Measurements from ENCODE around the gene EPHA4. TPM values are rescaled to one million over a fixed set of nuclear protein-coding genes. Genes with fewer than 3 reads are reported as not detected.

Gene EPHA4
- total and polyA plus RNA-seq, 2 experiments from 2014 or later, result 24.4 to 42.2 TPM

GRCh38 chr2:221606424-221606823, 34.3 kb upstream of the EPHA4 start:
- Histone ChIP-seq H4K20me1 (ENCODE audit: insufficient read depth) (no peaks in the 10 kb centered on the region), H3K4me1 (ENCODE audit: insufficient read depth) (no peaks in the 10 kb centered on the region), H3K36me3 (ENCODE audit: low read depth) (no peaks in the 10 kb centered on the region), H3K4me3 (no peak overlapping the region), H3F3A (ENCODE audit: insufficient read depth) (no peaks in the 10 kb centered on the region), H3K79me2 (ENCODE audit: insufficient read depth) (no peaks in the 10 kb centered on the region), H3K9me3 (ENCODE audit: low read depth) (no peaks in the 10 kb centered on the region), H3K27ac (no peak overlapping the region), H3K9me2 (ENCODE audit: insufficient read depth) (no peaks in the 10 kb centered on the region), H2AFZ (no peak overlapping the region), H3K4me2 (ENCODE audit: unreplicated experiment) (no peak overlapping the region), H3K27me3 (replicated peaks; ENCODE audit: insufficient read depth) (peaks cover 21% of the 10 kb centered on the region), H3K9ac (no peak overlapping the region)
- 24 to 35% methylated on average over 6 of the region's 6 CpGs for WGBS, 2 experiments (ENCODE audit: low coverage in 1 of 2, low lambda C conversion rate in 2 of 2, missing lambda C conversion rate in 2 of 2)
- DNase-seq, result no peak
- TF ChIP-seq EZH2 (IDR thresholded peaks at IDR 0.05; ENCODE audit: insufficient read depth, poor library complexity, severe bottlenecking) (no peak), EZH2phosphoT487 (IDR thresholded peaks at IDR 0.05; ENCODE audit: insufficient read depth, low read depth) (no peak)
- in situ Hi-C loops (cut with MboI), result no loop called here

- H3K4me2 ChIP-seq (ENCODE audit: unreplicated experiment), result no peak overlapping the region
- H3K36me3 ChIP-seq (ENCODE audit: low read depth), result no peaks in the 10 kb centered on the region
- no peak overlapping the region for H3K4me3 ChIP-seq
- DNase-seq, result no peak
- no peak overlapping the region for H2AFZ ChIP-seq
- no peaks in the 10 kb centered on the region for H3K79me2 ChIP-seq (ENCODE audit: insufficient read depth)
- H3K27me3 ChIP-seq (replicated peaks; ENCODE audit: insufficient read depth), result peaks cover 21% of the 10 kb centered on the region
- no peaks in the 10 kb centered on the region for H3K4me1 ChIP-seq (ENCODE audit: insufficient read depth)
- no peaks in the 10 kb centered on the region for H3F3A ChIP-seq (ENCODE audit: insufficient read depth)
- in situ Hi-C loops (cut with MboI), result no loop called here
- TF ChIP-seq EZH2 (IDR thresholded peaks at IDR 0.05; ENCODE audit: insufficient read depth, poor library complexity, severe bottlenecking) (no peak), EZH2phosphoT487 (IDR thresholded peaks at IDR 0.05; ENCODE audit: insufficient read depth, low read depth) (no peak)
- H3K9me2 ChIP-seq (ENCODE audit: insufficient read depth), result no peaks in the 10 kb centered on the region
- no peaks in the 10 kb centered on the region for H4K20me1 ChIP-seq (ENCODE audit: insufficient read depth)
- H3K9me3 ChIP-seq (ENCODE audit: low read depth), result no peaks in the 10 kb centered on the region
- no peak overlapping the region for H3K27ac ChIP-seq
- H3K9ac ChIP-seq, result no peak overlapping the region
- 48 to 54% methylated on average over 2 of the region's 2 CpGs for WGBS, 2 experiments (ENCODE audit: low coverage in 1 of 2, low lambda C conversion rate in 2 of 2, missing lambda C conversion rate in 2 of 2)
Measured at GRCh38 chr2:221605751-221606240, 33.7 kb upstream of the EPHA4 start.

- Histone ChIP-seq H3K9me2 (ENCODE audit: insufficient read depth) (no peaks in the 10 kb centered on the region), H4K20me1 (ENCODE audit: insufficient read depth) (no peaks in the 10 kb centered on the region), H3K27me3 (replicated peaks; ENCODE audit: insufficient read depth) (peaks cover 12% of the 10 kb centered on the region; the same call in 1 of the 2 replicates), H3K9ac (no peak overlapping the region), H3K4me3 (no peak overlapping the region), H3K79me2 (ENCODE audit: insufficient read depth) (no peaks in the 10 kb centered on the region), H3F3A (ENCODE audit: insufficient read depth) (no peaks in the 10 kb centered on the region), H2AFZ (no peak overlapping the region), H3K36me3 (ENCODE audit: low read depth) (no peaks in the 10 kb centered on the region), H3K4me1 (ENCODE audit: insufficient read depth) (no peaks in the 10 kb centered on the region), H3K9me3 (ENCODE audit: low read depth) (no peaks in the 10 kb centered on the region), H3K4me2 (ENCODE audit: unreplicated experiment) (no peak overlapping the region), H3K27ac (no peak overlapping the region)
- DNase-seq, result no peak
- 12 to 31% methylated on average over 1 of the region's 1 CpG for WGBS, 2 experiments (ENCODE audit: low coverage in 1 of 2, low lambda C conversion rate in 2 of 2, missing lambda C conversion rate in 2 of 2)
- in situ Hi-C loops (cut with MboI), result no loop called here
- TF ChIP-seq EZH2 (IDR thresholded peaks at IDR 0.05; ENCODE audit: insufficient read depth, poor library complexity, severe bottlenecking) (no peak), EZH2phosphoT487 (IDR thresholded peaks at IDR 0.05; ENCODE audit: insufficient read depth, low read depth) (no peak)
Measured at GRCh38 chr2:221602938-221603337, 30.8 kb upstream of the EPHA4 start.

GRCh38 chr2:221601376-221601775, 29.3 kb upstream of the EPHA4 start:
- H3K36me3 ChIP-seq (ENCODE audit: low read depth), result no peaks in the 10 kb centered on the region
- H3K4me2 ChIP-seq (ENCODE audit: unreplicated experiment), result no peak overlapping the region
- no peaks in the 10 kb centered on the region for H3K9me2 ChIP-seq (ENCODE audit: insufficient read depth)
- H3K79me2 ChIP-seq (ENCODE audit: insufficient read depth), result no peaks in the 10 kb centered on the region
- H3K27ac ChIP-seq, result no peak overlapping the region
- no peak overlapping the region for H3K9ac ChIP-seq
- no peak overlapping the region for H2AFZ ChIP-seq
- no peak for DNase-seq
- in situ Hi-C loops (cut with MboI), result no loop called here
- 0 out of 2 replicates have a peak, but pooled peaks cover 3% of the 10 kb centered on the region for H3K4me1 ChIP-seq (ENCODE audit: insufficient read depth)
- WGBS, 2 experiments (ENCODE audit: low coverage in 1 of 2, low lambda C conversion rate in 2 of 2, missing lambda C conversion rate in 2 of 2), result 51 to 66% methylated on average over 3 of the region's 3 CpGs
- no peak for TF ChIP-seq EZH2phosphoT487 (IDR thresholded peaks at IDR 0.05; ENCODE audit: insufficient read depth, low read depth)
- no peak for TF ChIP-seq EZH2 (IDR thresholded peaks at IDR 0.05; ENCODE audit: insufficient read depth, poor library complexity, severe bottlenecking)
- H3K9me3 ChIP-seq (ENCODE audit: low read depth), result no peaks in the 10 kb centered on the region
- no peaks in the 10 kb centered on the region for H4K20me1 ChIP-seq (ENCODE audit: insufficient read depth)
- no peaks in the 10 kb centered on the region for H3F3A ChIP-seq (ENCODE audit: insufficient read depth)
- peaks cover 12% of the 10 kb centered on the region; the same call in 1 of the 2 replicates for H3K27me3 ChIP-seq (replicated peaks; ENCODE audit: insufficient read depth)
- no peak overlapping the region for H3K4me3 ChIP-seq

All from GM23248 (cell line).